H1 (cell line): ENCODE measurements around the gene CUTA. TPM values are rescaled to one million over a fixed set of nuclear protein-coding genes. Genes with fewer than 3 reads are reported as not detected.

Source experiments
- CTCF ChIA-PET: fragments of 300-600 bp; sonication (Branson Sonifier 250); formaldehyde crosslinking; loops from one replicate; lab custom pipeline; 2021; ENCODE audit not compliant: partially characterized antibody; lab: Charles Lee
- POLR2A ChIA-PET: fragments of 300-600 bp; sonication (Branson Sonifier 250); formaldehyde crosslinking; loops from one replicate; lab custom pipeline; 2021; ENCODE audit warnings: inconsistent platforms; ENCODE audit not compliant: partially characterized antibody; lab: Charles Lee
- DNase-seq, 2 experiments: peaks; one replicate each; pipeline versions ENCODE4 v3.0.0 to v3.0.0-alpha.2; 2010 to 2022; ENCODE audit warnings: low spot score in 2 of 2, low read depth in 1 of 2, mixed read lengths in 1 of 2
- FAIRE-seq: peaks from 2 replicates; lab custom pipeline; 2011; peaks lifted over from hg19 to GRCh38; lab: Jason Lieb, UNC
- H2AFZ ChIP-seq: 2 replicates; pipeline ENCODE4 v1.8.1; 2012; ENCODE audit warnings: low read length, inconsistent platforms
- H2AK5ac ChIP-seq: 2 replicates; pipeline ENCODE4 v1.6.1; 2013; ENCODE audit warnings: low read depth, low read length
- H2BK120ac ChIP-seq: replicated peaks from 2 replicates; pipeline ENCODE3; 2013; ENCODE audit warnings: low read depth, low read length, inconsistent platforms
- H2BK12ac ChIP-seq: 2 replicates; pipeline ENCODE4 v1.6.1; 2013; ENCODE audit warnings: low read depth, low read length
- H2BK15ac ChIP-seq: 2 replicates; pipeline ENCODE4 v1.6.1; 2013; ENCODE audit warnings: low read length
- H2BK20ac ChIP-seq: 2 replicates; pipeline ENCODE4 v1.6.1; 2013; ENCODE audit warnings: low read length
- H2BK5ac ChIP-seq: 2 replicates; pipeline ENCODE4 v1.6.1; 2013; ENCODE audit warnings: low read depth, low read length
- H3K14ac ChIP-seq: 2 replicates; pipeline ENCODE4 v1.6.1; 2013; ENCODE audit warnings: inconsistent platforms; ENCODE audit not compliant: insufficient read length
- H3K18ac ChIP-seq: 2 replicates; pipeline ENCODE4 v1.6.1; 2013; ENCODE audit warnings: low read length; ENCODE audit errors: extremely low read depth
- H3K23ac ChIP-seq: 2 replicates; pipeline ENCODE4 v1.6.1; 2013; ENCODE audit warnings: inconsistent platforms; ENCODE audit not compliant: insufficient read length
- H3K23me2 ChIP-seq: 2 replicates; pipeline ENCODE4 v1.6.1; 2013; ENCODE audit warnings: low read depth, low read length
- H3K27ac ChIP-seq: 2 replicates; pipeline ENCODE4 v1.6.1; 2011; ENCODE audit warnings: low read depth, low read length, inconsistent platforms
- H3K27me3 ChIP-seq, 4 experiments: replicated peaks in 1 of 4; 1 replicate in 1 of 4; 2 replicates in 3 of 4; pipeline versions ENCODE4 v1.6.1 to v1.8.1; 2011 to 2013; ENCODE audit warnings: low read length in 3 of 4, mild to moderate bottlenecking in 3 of 4, inconsistent platforms in 2 of 4, mixed read lengths in 2 of 4, moderate library complexity in 1 of 4; ENCODE audit not compliant: control insufficient read depth in 3 of 4, insufficient read depth in 3 of 4; ENCODE audit errors: extremely low read depth in 1 of 4
- H3K36me3 ChIP-seq, 4 experiments: 2 replicates each; pipeline versions ENCODE4 v1.6.1 to v1.8.1; 2011 to 2013; ENCODE audit warnings: mild to moderate bottlenecking in 4 of 4, low read length in 3 of 4, moderate library complexity in 2 of 4, control low read depth in 1 of 4, inconsistent platforms in 1 of 4; ENCODE audit not compliant: insufficient read depth in 4 of 4, control insufficient read depth in 2 of 4
- H3K4ac ChIP-seq: replicated peaks from 2 replicates; pipeline ENCODE3; 2013; ENCODE audit warnings: low read length, low read depth, mixed read lengths, inconsistent platforms; ENCODE audit not compliant: insufficient read length
- H3K4me1 ChIP-seq, 4 experiments: replicated peaks in 1 of 4; 1 replicate in 1 of 4; 2 replicates in 3 of 4; pipeline versions ENCODE4 v1.6.1 to v1.8.1; 2011 to 2013; ENCODE audit warnings: low read length in 3 of 4, inconsistent platforms in 2 of 4, mixed read lengths in 1 of 4; ENCODE audit not compliant: insufficient read depth in 4 of 4, control insufficient read depth in 3 of 4
- H3K4me2 ChIP-seq, 2 experiments: 2 replicates each; pipeline versions ENCODE4 v1.6.1 to v1.8.1; 2011 to 2013; ENCODE audit warnings: low read depth in 2 of 2, low read length in 2 of 2, control low read depth in 1 of 2, inconsistent platforms in 1 of 2, mild to moderate bottlenecking in 1 of 2; ENCODE audit not compliant: insufficient read depth in 1 of 2
- H3K4me3 ChIP-seq, 4 experiments: fragments of 200-600, 300-600 bp in 1 of 4; sonication (generic), shearing (Covaris generic), sonication (Bioruptor Twin) in 1 of 4; 2 replicates each; pipeline versions ENCODE4 v1.5.1 to v1.8.1; 2011 to 2016; ENCODE audit warnings: low read length in 4 of 4, low read depth in 3 of 4, control low read depth in 2 of 4, inconsistent platforms in 2 of 4, mild to moderate bottlenecking in 2 of 4, mixed read lengths in 1 of 4, moderate library complexity in 1 of 4; ENCODE audit not compliant: insufficient read depth in 2 of 4; ENCODE audit errors: extremely low read depth in 1 of 4
- H3K56ac ChIP-seq: replicated peaks from 2 replicates; pipeline ENCODE3; 2013; ENCODE audit warnings: low read depth, mild to moderate bottlenecking, mixed read lengths, low read length, inconsistent platforms; ENCODE audit not compliant: insufficient read length
- H3K79me1 ChIP-seq: 2 replicates; pipeline ENCODE4 v1.6.1; 2013; ENCODE audit warnings: low read depth, low read length, control low read depth
- H3K79me2 ChIP-seq, 2 experiments: 2 replicates each; pipeline versions ENCODE4 v1.6.1 to v1.8.1; 2012 to 2013; ENCODE audit warnings: low read length in 2 of 2, mild to moderate bottlenecking in 2 of 2, inconsistent platforms in 1 of 2; ENCODE audit not compliant: insufficient read depth in 2 of 2, control insufficient read depth in 1 of 2
- H3K9ac ChIP-seq, 4 experiments: replicated peaks in 1 of 4; 1 replicate in 1 of 4; 2 replicates in 3 of 4; pipeline versions ENCODE4 v1.6.1 to v1.8.1; 2011 to 2013; ENCODE audit warnings: low read depth in 3 of 4, low read length in 3 of 4, control low read depth in 2 of 4, mild to moderate bottlenecking in 2 of 4, moderate library complexity in 2 of 4, inconsistent platforms in 1 of 4; ENCODE audit errors: extremely low read depth in 1 of 4
- H3K9me3 ChIP-seq, 2 experiments: 2 replicates each; pipeline versions ENCODE4 v1.6.1 to v1.8.1; 2012 to 2013; ENCODE audit warnings: mild to moderate bottlenecking in 2 of 2, moderate library complexity in 2 of 2, control low read depth in 1 of 2, inconsistent platforms in 1 of 2, low read depth in 1 of 2, low read length in 1 of 2, mixed read lengths in 1 of 2; ENCODE audit not compliant: insufficient read depth in 2 of 2
- H4K20me1 ChIP-seq, 2 experiments: replicated peaks in 1 of 2; 2 replicates each; pipeline versions ENCODE3 to v1.8.1; 2011 to 2013; ENCODE audit warnings: inconsistent platforms in 2 of 2, low read length in 2 of 2, mild to moderate bottlenecking in 1 of 2; ENCODE audit not compliant: insufficient read depth in 2 of 2, control insufficient read depth in 1 of 2
- H4K5ac ChIP-seq: 2 replicates; pipeline ENCODE4 v1.6.1; 2013; ENCODE audit warnings: low read length, low read depth, mixed read lengths, inconsistent platforms; ENCODE audit not compliant: insufficient read length
- H4K8ac ChIP-seq: 2 replicates; pipeline ENCODE4 v1.8.0; 2013; ENCODE audit warnings: mild to moderate bottlenecking, moderate library complexity, low read length, inconsistent platforms; ENCODE audit not compliant: insufficient read depth; ENCODE audit errors: extremely low read depth
- H4K91ac ChIP-seq: replicated peaks from 2 replicates; pipeline ENCODE3; 2013; ENCODE audit warnings: low read length, mixed read lengths, inconsistent platforms; ENCODE audit not compliant: insufficient read length
- BCL11A ChIP-seq, 2 experiments: IDR thresholded peaks; one replicate each; pipeline ENCODE4 v1.6.1; 2011; ENCODE audit warnings: low read depth in 2 of 2, low read length in 2 of 2, mild to moderate bottlenecking in 2 of 2
- BRCA1 ChIP-seq: IDR thresholded peaks from 2 replicates; pipeline ENCODE4 v1.6.1; 2012; ENCODE audit warnings: low read depth, low read length, improper control_type of control experiment
- CEBPB ChIP-seq: IDR thresholded peaks from 2 replicates; pipeline ENCODE4 v1.6.1; 2012; ENCODE audit warnings: low read depth, low read length
- CHD2 ChIP-seq: IDR thresholded peaks from 2 replicates; pipeline ENCODE4 v1.6.1; 2012; ENCODE audit warnings: low read length, improper control_type of control experiment
- GABPA ChIP-seq: IDR thresholded peaks from 2 replicates; pipeline ENCODE4 v1.6.1; 2011; ENCODE audit warnings: mild to moderate bottlenecking, low read length, moderate library complexity, borderline replicate concordance; ENCODE audit not compliant: insufficient read depth
- NANOG ChIP-seq: IDR thresholded peaks from 2 replicates; pipeline ENCODE4 v1.6.1; 2011; ENCODE audit warnings: low read length, low read depth, mild to moderate bottlenecking, inconsistent platforms; ENCODE audit not compliant: insufficient read depth, poor library complexity, severe bottlenecking
- SP4 ChIP-seq: IDR thresholded peaks from 2 replicates; pipeline ENCODE4 v1.6.1; 2012; ENCODE audit warnings: low read length, inconsistent platforms
- SRF ChIP-seq: IDR thresholded peaks from 2 replicates; pipeline ENCODE4 v1.6.1; 2011; ENCODE audit warnings: mild to moderate bottlenecking, low read depth, low read length, moderate library complexity
- WGBS, 2 experiments: shearing (Covaris generic) in 1 of 2; methylation state at CpG; one replicate each; pipeline versions ENCODE4 v1.1.6 to v1.1.7; 2013 to 2015; ENCODE audit warnings: low lambda C conversion rate in 2 of 2, mixed read lengths in 2 of 2, inconsistent platforms in 1 of 2, low coverage in 1 of 2, missing lambda C conversion rate in 1 of 2; ENCODE audit not compliant: insufficient replicate concordance in 2 of 2, insufficient coverage in 1 of 2, insufficient read length in 1 of 2; ENCODE audit errors: extremely low coverage in 1 of 2, missing lambda C conversion rate in 1 of 2; 5-methylcytosine and 5-hydroxymethylcytosine counted together
- polyA plus RNA-seq, 7 experiments: library from polyadenylated mRNA; depleted of rRNA in 3 of 7; stranded (reverse) in 5 of 7; unstranded in 2 of 7; fragments of >200 nt in 5 of 7; fragments of 200-250 nt in 2 of 7; gene quantifications; 1 replicate in 5 of 7; 2 replicates in 1 of 7; 4 replicates in 1 of 7; pipeline versions ENCODE4 v1.2.1 to v1.2.3, GENCODE V29; 2011 to 2013; ENCODE audit warnings: missing spikeins in 2 of 7, mixed read lengths in 2 of 7
- total RNA-seq: library from RNA; stranded (reverse); fragmentation: NEBNext Ultra II Directional; extraction: Animal tissue kit (Norgen Biotek cat#: 25700); gene quantifications from 2 replicates; pipeline ENCODE4 v1.2.1, GENCODE V29; 2021

Gene CUTA
- total and polyA plus RNA-seq, 2 of the 8 experiments (the other 6 are each of a cell fraction or from before 2014, with no cell fraction given): 297 to 460 TPM

GRCh38 chr6:33415831-33416230, 2.1 kb downstream of the CUTA start:
- H3K14ac ChIP-seq: no peak overlapping the region
- H3K23ac ChIP-seq: no peak overlapping the region
- TF ChIP-seq CHD2 (no peak), SRF (no peak), GABPA (no peak), CEBPB (no peak), NANOG (no peak), BCL11A (IDR thresholded peaks at IDR 0.05; ENCODE audit: low read depth in 2 of 2, low read length in 2 of 2) (no peak), SP4 (no peak), BRCA1 (no peak)
- TF ChIP-seq, all 59 proteins: peak for 0
- DNase-seq: no peak
- Histone ChIP-seq H3K4me1 (peaks cover 8 to 31% (median 15%) of the 10 kb centered on the region in 4 experiments), H4K20me1 (peaks cover 4 to 17% of the 10 kb centered on the region in 2 experiments), H3K4me3 (peak overlapping the region in 1 of 4 experiments; percentile 14; a peak in 1 of 8 replicates), H4K91ac (no peak overlapping the region), H3K36me3 (peaks cover 7 to 45% (median 29%) of the 10 kb centered on the region in 4 experiments; a peak in 7 of 8 replicates), H3K9ac (no peak overlapping the region; a peak in 1 of 7 replicates), H2BK5ac (no peak overlapping the region), H3K18ac (no peak overlapping the region), H3K79me2 (peaks cover 11 to 40% of the 10 kb centered on the region in 2 experiments), H2BK20ac (no peak overlapping the region), H2BK15ac (no peak overlapping the region), H2BK120ac (no peak overlapping the region), H2BK12ac (no peak overlapping the region), H4K8ac (no peak overlapping the region), H3K9me3 (no peaks in the 10 kb centered on the region), H3K23me2 (peaks cover 25% of the 10 kb centered on the region), H3K79me1 (peaks cover 9% of the 10 kb centered on the region; the same call in 1 of the 2 replicates), H3K27me3 (no peaks in the 10 kb centered on the region), H3K56ac (no peak overlapping the region), H3K4me2 (peak overlapping the region in 1 of 2 experiments; percentile 89; a peak in 2 of 4 replicates), H3K4ac (no peak overlapping the region), H4K5ac (no peak overlapping the region), H2AK5ac (no peak overlapping the region), H2AFZ (no peak overlapping the region), H3K27ac (no peak overlapping the region)
- ChIA-PET POLR2A (interaction anchor here (0.9 to 2.0 kb wide), 5 partner anchors 10 to 140 kb away, joined by 3 to 11 read pairs (median 5); partner anchors contain the start of gene B3GALT4), CTCF (interaction anchor here (1.1 to 5.7 kb wide), 5 partner anchors 9 to 98 kb away, joined by 3 to 37 read pairs (median 4); partner anchors contain the start of gene ZBTB22)
- FAIRE-seq: no peak
- WGBS, 2 experiments: 92% methylated on average over 8 of the region's 9 CpGs; no CpG with 5 or more reads in 1 of the 2 experiments
